ENCODE data around the gene SLC9A9.

The SLC9A9 gene

DNA sequence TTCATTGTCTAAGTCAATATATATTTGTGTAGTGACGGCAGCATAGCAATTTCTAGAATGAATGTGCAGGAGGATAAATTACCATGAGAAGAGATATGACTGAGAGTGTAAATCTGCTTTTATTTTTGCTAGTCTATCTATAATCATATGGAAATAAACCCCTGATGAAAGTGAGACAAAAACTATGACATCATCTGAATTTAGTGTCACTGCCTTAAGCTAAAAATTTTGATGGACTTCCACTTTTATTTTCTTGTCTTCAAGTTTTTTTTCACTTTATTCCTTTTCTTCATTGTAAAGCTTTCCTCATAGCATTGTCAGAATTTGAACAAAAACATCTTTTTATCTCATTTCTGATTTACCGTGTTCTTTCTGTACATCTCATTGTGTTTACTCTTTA lies 486.7 kb downstream of the SLC9A9 start:
- H3K9me3 Mint-ChIP-seq: peaks cover 0 to 5% of the 10 kb centered on the region in 2 donors
- H3K27ac Mint-ChIP-seq: peak overlapping the region in 1 of 2 donors; percentile 57
- H3K4me1 Mint-ChIP-seq: peaks cover 23% of the 10 kb centered on the region
- ATAC-seq: no peak
- DNase-seq: no peak
- H3K27me3 Mint-ChIP-seq: no peaks in the 10 kb centered on the region
- H3K4me3 Mint-ChIP-seq: no peak overlapping the region

- H3K4me1 Mint-ChIP-seq: peaks cover 23% of the 10 kb centered on the region
Observed at GRCh38 chr3:143360244-143360643, 488.0 kb downstream of the SLC9A9 start.

GRCh38 chr3:143358793-143359491 lies 489.3 kb downstream of the SLC9A9 start:
- Mint-ChIP-seq H3K4me1 (peaks cover 23% of the 10 kb centered on the region), H3K4me3 (no peak overlapping the region), H3K27ac (no peak overlapping the region), H3K27me3 (no peaks in the 10 kb centered on the region), H3K9me3 (no peaks in the 10 kb centered on the region)
- no peak for ATAC-seq
- no peak for DNase-seq

More at GRCh38 chr3:143360244-143360643, 488.0 kb downstream of the SLC9A9 start:
- no peak for DNase-seq
- H3K27ac Mint-ChIP-seq: no peak overlapping the region
- no peaks in the 10 kb centered on the region for H3K27me3 Mint-ChIP-seq
- ATAC-seq: no peak
- H3K9me3 Mint-ChIP-seq: peaks cover 0 to 5% of the 10 kb centered on the region in 2 donors
- H3K4me3 Mint-ChIP-seq: no peak overlapping the region

- Mint-ChIP-seq H3K27ac (no peak overlapping the region), H3K4me3 (no peak overlapping the region), H3K9me3 (no peaks in the 10 kb centered on the region), H3K4me1 (peaks cover 21% of the 10 kb centered on the region), H3K27me3 (no peaks in the 10 kb centered on the region)
- ATAC-seq (no peak), DNase-seq (no peak)
Observed at GRCh38 chr3:143358155-143358792, 490.0 kb downstream of the SLC9A9 start.

- Mint-ChIP-seq H3K27ac (no peak overlapping the region), H3K4me3 (no peak overlapping the region)
- no peak for ATAC-seq
Observed at GRCh38 chr3:143357700-143358099, 490.6 kb downstream of the SLC9A9 start.

GRCh38 chr3:143356839-143357238 lies 491.4 kb downstream of the SLC9A9 start:
- peaks cover 6% of the 10 kb centered on the region for H3K4me1 Mint-ChIP-seq
- H3K4me3 Mint-ChIP-seq: no peak overlapping the region
- no peaks in the 10 kb centered on the region for H3K27me3 Mint-ChIP-seq
- no peak overlapping the region for H3K27ac Mint-ChIP-seq
- DNase-seq (no peak), ATAC-seq (no peak)
- no peaks in the 10 kb centered on the region for H3K9me3 Mint-ChIP-seq

More at GRCh38 chr3:143357700-143358099, 490.6 kb downstream of the SLC9A9 start:
- H3K4me1 Mint-ChIP-seq: peaks cover 15% of the 10 kb centered on the region
- no peaks in the 10 kb centered on the region for H3K27me3 Mint-ChIP-seq
- no peaks in the 10 kb centered on the region for H3K9me3 Mint-ChIP-seq
- DNase-seq: no peak

GRCh38 chr3:143354342-143354741 lies 493.9 kb downstream of the SLC9A9 start:
- ATAC-seq (no peak), DNase-seq (no peak)
- no peaks in the 10 kb centered on the region for H3K27me3 Mint-ChIP-seq
- H3K4me3 Mint-ChIP-seq: no peak overlapping the region
- no peak overlapping the region for H3K27ac Mint-ChIP-seq
- peaks cover 5% of the 10 kb centered on the region for H3K4me1 Mint-ChIP-seq
- no peaks in the 10 kb centered on the region for H3K9me3 Mint-ChIP-seq

GRCh38 chr3:143352850-143353550 lies 495.3 kb downstream of the SLC9A9 start:
- Mint-ChIP-seq H3K9me3 (no peaks in the 10 kb centered on the region), H3K27ac (no peak overlapping the region), H3K4me3 (no peak overlapping the region), H3K4me1 (peaks cover 14% of the 10 kb centered on the region), H3K27me3 (no peaks in the 10 kb centered on the region)
- no peak for ATAC-seq
- DNase-seq: no peak

DNA sequence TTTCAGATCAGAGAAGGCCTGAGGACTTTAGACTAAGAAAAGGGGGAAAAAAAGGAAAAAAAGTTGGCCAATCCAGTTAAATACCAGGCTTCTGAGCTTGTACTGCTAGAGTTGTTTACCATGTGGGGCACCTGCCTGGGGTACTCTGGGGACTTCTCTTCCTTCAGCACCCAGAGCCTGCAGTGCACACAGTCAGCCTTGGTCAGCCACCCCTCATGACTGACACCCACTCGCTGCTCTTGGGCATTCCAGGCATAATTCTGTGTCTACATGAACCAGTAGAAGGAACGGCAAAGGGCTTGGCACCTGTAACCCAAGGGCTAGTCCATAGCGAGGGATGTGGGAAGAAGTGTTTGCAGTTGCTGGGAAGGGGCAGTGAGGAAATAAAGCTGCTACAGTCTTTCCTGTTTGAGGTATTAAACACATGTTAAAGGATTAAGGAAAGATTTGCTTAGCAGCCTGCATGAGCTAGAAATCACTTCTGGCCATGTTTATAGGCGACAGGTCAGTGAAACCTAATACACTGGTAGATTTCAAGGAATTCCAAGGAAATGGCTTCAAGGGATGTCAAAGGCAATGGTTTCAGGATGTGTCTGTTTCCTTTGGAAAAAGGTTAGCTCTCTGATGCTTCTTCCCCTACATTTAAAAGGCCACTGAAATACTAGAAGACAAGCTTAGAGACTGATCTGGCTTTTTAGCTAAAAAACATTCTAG lies 496.2 kb downstream of the SLC9A9 start:
- H3K9me3 Mint-ChIP-seq: no peaks in the 10 kb centered on the region
- ATAC-seq: no peak
- peaks cover 14% of the 10 kb centered on the region for H3K4me1 Mint-ChIP-seq
- no peak overlapping the region for H3K27ac Mint-ChIP-seq
- H3K27me3 Mint-ChIP-seq: no peaks in the 10 kb centered on the region
- no peak overlapping the region for H3K4me3 Mint-ChIP-seq
- no peak for DNase-seq

DNA sequence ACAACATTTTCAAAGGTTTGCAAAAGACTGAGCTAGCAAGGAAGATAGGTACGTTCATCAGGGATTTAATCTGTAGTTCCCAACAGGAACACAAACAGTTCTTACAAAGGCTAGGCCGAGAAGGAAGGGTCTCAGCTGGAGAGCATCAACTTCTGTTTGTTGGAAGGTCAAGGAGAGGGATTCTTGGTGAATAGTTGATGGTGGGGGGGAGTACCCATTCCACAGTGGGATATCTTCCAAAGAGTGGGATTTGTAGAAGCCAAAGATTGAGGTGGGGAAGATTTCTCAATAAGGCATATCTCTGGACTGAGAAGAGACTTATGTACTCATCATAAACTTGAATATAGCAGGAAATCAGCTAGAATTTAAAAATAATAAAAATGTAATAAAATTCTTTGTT lies 496.9 kb downstream of the SLC9A9 start:
- H3K9me3 Mint-ChIP-seq: no peaks in the 10 kb centered on the region
- ATAC-seq (no peak), DNase-seq (no peak)
- H3K4me1 Mint-ChIP-seq: peaks cover 14% of the 10 kb centered on the region
- H3K27ac Mint-ChIP-seq: peak overlapping the region in 1 of 2 donors; percentile 38
- no peak overlapping the region for H3K4me3 Mint-ChIP-seq
- H3K27me3 Mint-ChIP-seq: no peaks in the 10 kb centered on the region

- Mint-ChIP-seq H3K27me3 (no peaks in the 10 kb centered on the region), H3K4me3 (no peak overlapping the region), H3K9me3 (peaks cover 0 to 8% of the 10 kb centered on the region in 2 donors), H3K27ac (no peak overlapping the region), H3K4me1 (peaks cover 21% of the 10 kb centered on the region)
- DNase-seq (no peak), ATAC-seq (peak; percentile 88)
Observed at GRCh38 chr3:143349455-143349854, 498.8 kb downstream of the SLC9A9 start.

DNA sequence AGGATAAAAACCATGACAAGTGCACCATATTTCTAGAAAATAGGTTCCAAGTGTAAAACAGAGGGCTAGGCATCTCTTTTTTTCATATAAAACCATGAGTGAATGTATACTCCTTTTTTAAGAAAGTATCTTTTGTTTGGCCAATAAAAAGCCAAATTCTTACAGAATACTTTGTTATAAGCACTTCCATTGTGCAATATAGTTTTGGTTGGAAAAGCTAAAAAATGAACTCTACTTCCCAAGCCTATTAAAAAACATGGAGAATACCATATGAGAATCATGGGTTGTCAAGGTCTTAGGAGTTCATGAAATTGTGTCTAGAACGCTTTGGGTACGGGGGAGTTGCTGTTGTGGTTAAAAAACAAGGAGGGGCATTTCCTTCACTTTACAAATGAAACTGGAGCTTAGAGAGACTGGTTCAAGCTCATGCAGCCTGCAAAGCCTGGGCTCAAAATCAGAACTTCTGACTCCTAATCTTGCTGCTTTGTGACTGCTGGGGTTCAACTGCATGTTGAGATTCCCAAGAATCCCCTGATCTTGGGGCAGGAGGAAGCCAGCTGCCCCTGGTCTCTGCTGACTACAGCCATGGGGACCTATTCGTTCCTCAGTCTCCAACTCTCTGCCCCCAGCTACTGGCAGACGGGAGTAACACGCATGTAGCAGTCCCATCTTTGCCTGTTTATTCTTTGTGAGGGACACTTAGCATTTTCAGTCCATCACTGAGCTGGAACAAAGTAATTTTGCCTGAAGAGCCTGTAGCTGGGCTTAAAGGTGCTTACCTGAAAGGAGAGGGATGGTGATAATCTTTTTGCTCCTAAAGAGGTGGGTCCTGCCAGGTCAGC lies 499.6 kb downstream of the SLC9A9 start:
- ATAC-seq (peak; percentile 37), DNase-seq (peak in 1 of 2 donors; percentile 4)
- peaks cover 21% of the 10 kb centered on the region for H3K4me1 Mint-ChIP-seq
- H3K27ac Mint-ChIP-seq: peak overlapping the region in 1 of 2 donors; percentile 62
- H3K27me3 Mint-ChIP-seq: no peaks in the 10 kb centered on the region
- H3K9me3 Mint-ChIP-seq: peaks cover 0 to 8% of the 10 kb centered on the region in 2 donors
- H3K4me3 Mint-ChIP-seq: no peak overlapping the region

GRCh38 chr3:143344516-143345165 lies 503.6 kb downstream of the SLC9A9 start:
- Mint-ChIP-seq H3K27ac (no peak overlapping the region), H3K9me3 (peaks cover 0 to 8% of the 10 kb centered on the region in 2 donors), H3K4me3 (no peak overlapping the region), H3K27me3 (no peaks in the 10 kb centered on the region), H3K4me1 (peaks cover 16% of the 10 kb centered on the region)
- ATAC-seq (no peak), DNase-seq (no peak)

GRCh38 chr3:143343944-143344343 lies 504.3 kb downstream of the SLC9A9 start:
- H3K4me3 Mint-ChIP-seq: no peak overlapping the region

More at GRCh38 chr3:143343944-143344343, 504.3 kb downstream of the SLC9A9 start:
- no peak for DNase-seq
- Mint-ChIP-seq H3K27ac (no peak overlapping the region), H3K4me1 (peaks cover 14% of the 10 kb centered on the region), H3K27me3 (no peaks in the 10 kb centered on the region), H3K9me3 (peaks cover 0 to 8% of the 10 kb centered on the region in 2 donors)
- no peak for ATAC-seq

Measured in stimulated activated naive CD8-positive, alpha-beta T cell treated with anti-CD3 and anti-CD28 coated beads, Interleukin-15, amount 100 ng/mL, for 72 hours (primary cell).